ENCODE results near the gene SMIM29.

- TF ChIP-seq, protein P1, sequence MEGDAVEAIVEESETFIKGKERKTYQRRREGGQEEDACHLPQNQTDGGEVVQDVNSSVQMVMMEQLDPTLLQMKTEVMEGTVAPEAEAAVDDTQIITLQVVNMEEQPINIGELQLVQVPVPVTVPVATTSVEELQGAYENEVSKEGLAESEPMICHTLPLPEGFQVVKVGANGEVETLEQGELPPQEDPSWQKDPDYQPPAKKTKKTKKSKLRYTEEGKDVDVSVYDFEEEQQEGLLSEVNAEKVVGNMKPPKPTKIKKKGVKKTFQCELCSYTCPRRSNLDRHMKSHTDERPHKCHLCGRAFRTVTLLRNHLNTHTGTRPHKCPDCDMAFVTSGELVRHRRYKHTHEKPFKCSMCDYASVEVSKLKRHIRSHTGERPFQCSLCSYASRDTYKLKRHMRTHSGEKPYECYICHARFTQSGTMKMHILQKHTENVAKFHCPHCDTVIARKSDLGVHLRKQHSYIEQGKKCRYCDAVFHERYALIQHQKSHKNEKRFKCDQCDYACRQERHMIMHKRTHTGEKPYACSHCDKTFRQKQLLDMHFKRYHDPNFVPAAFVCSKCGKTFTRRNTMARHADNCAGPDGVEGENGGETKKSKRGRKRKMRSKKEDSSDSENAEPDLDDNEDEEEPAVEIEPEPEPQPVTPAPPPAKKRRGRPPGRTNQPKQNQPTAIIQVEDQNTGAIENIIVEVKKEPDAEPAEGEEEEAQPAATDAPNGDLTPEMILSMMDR (conservative IDR thresholded peaks at IDR 0.05; ENCODE audit: low read depth in 2 of 2): peak; percentile 35 to 67; a peak in 3 of 4 replicates
- TF ChIP-seq CREB1 (CRISPR knock-in tag; IDR thresholded peaks at IDR 0.05; ENCODE audit: low read depth) (peak; percentile 39; the same call in 1 of the 2 replicates), EZH2 (IDR thresholded peaks at IDR 0.05; ENCODE audit: low read depth, unreplicated experiment) (no peak), POLR2AphosphoS5 (IDR thresholded peaks at IDR 0.05; ENCODE audit: low read depth) (peak; percentile 98), REST (IDR thresholded peaks at IDR 0.05; ENCODE audit: unreplicated experiment) (no peak), JUNB (IDR thresholded peaks at IDR 0.05; ENCODE audit: unreplicated experiment) (no peak), EZH2phosphoT487 (IDR thresholded peaks at IDR 0.05; ENCODE audit: unreplicated experiment) (no peak), ZNF331 (CRISPR knock-in tag; IDR thresholded peaks at IDR 0.05; ENCODE audit: low read depth) (no peak), ETS1 (IDR thresholded peaks at IDR 0.05) (no peak)
- TF ChIP-seq, protein P2, sequence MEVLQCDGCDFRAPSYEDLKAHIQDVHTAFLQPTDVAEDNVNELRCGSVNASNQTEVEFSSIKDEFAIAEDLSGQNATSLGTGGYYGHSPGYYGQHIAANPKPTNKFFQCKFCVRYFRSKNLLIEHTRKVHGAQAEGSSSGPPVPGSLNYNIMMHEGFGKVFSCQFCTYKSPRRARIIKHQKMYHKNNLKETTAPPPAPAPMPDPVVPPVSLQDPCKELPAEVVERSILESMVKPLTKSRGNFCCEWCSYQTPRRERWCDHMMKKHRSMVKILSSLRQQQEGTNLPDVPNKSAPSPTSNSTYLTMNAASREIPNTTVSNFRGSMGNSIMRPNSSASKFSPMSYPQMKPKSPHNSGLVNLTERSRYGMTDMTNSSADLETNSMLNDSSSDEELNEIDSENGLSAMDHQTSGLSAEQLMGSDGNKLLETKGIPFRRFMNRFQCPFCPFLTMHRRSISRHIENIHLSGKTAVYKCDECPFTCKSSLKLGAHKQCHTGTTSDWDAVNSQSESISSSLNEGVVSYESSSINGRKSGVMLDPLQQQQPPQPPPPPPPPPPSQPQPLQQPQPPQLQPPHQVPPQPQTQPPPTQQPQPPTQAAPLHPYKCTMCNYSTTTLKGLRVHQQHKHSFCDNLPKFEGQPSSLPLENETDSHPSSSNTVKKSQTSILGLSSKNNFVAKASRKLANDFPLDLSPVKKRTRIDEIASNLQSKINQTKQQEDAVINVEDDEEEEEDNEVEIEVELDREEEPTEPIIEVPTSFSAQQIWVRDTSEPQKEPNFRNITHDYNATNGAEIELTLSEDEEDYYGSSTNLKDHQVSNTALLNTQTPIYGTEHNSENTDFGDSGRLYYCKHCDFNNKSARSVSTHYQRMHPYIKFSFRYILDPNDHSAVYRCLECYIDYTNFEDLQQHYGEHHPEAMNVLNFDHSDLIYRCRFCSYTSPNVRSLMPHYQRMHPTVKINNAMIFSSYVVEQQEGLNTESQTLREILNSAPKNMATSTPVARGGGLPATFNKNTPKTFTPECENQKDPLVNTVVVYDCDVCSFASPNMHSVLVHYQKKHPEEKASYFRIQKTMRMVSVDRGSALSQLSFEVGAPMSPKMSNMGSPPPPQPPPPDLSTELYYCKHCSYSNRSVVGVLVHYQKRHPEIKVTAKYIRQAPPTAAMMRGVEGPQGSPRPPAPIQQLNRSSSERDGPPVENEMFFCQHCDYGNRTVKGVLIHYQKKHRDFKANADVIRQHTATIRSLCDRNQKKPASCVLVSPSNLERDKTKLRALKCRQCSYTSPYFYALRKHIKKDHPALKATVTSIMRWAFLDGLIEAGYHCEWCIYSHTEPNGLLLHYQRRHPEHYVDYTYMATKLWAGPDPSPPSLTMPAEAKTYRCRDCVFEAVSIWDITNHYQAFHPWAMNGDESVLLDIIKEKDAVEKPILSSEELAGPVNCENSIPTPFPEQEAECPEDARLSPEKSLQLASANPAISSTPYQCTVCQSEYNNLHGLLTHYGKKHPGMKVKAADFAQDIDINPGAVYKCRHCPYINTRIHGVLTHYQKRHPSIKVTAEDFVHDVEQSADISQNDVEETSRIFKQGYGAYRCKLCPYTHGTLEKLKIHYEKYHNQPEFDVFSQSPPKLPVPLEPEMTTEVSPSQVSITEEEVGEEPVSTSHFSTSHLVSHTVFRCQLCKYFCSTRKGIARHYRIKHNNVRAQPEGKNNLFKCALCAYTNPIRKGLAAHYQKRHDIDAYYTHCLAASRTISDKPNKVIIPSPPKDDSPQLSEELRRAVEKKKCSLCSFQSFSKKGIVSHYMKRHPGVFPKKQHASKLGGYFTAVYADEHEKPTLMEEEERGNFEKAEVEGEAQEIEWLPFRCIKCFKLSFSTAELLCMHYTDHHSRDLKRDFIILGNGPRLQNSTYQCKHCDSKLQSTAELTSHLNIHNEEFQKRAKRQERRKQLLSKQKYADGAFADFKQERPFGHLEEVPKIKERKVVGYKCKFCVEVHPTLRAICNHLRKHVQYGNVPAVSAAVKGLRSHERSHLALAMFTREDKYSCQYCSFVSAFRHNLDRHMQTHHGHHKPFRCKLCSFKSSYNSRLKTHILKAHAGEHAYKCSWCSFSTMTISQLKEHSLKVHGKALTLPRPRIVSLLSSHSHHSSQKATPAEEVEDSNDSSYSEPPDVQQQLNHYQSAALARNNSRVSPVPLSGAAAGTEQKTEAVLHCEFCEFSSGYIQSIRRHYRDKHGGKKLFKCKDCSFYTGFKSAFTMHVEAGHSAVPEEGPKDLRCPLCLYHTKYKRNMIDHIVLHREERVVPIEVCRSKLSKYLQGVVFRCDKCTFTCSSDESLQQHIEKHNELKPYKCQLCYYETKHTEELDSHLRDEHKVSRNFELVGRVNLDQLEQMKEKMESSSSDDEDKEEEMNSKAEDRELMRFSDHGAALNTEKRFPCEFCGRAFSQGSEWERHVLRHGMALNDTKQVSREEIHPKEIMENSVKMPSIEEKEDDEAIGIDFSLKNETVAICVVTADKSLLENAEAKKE (CRISPR knock-in tag; IDR thresholded peaks at IDR 0.05): peak; percentile 74; the same call in 1 of the 2 replicates
These were observed 2.0 kb downstream of the SMIM29 start for GRCh38 chr6:34246563-34247391.

Measured in GM23338 (cell line).